ENCODE results near the gene DNAH14. TPM values are rescaled to one million over a fixed set of nuclear protein-coding genes. Genes with fewer than 3 reads are reported as not detected.

Gene DNAH14
- polyA plus RNA-seq, 4 donors, result 1.4 to 12.9 (median 3.9) TPM; not detected in 1

DNA sequence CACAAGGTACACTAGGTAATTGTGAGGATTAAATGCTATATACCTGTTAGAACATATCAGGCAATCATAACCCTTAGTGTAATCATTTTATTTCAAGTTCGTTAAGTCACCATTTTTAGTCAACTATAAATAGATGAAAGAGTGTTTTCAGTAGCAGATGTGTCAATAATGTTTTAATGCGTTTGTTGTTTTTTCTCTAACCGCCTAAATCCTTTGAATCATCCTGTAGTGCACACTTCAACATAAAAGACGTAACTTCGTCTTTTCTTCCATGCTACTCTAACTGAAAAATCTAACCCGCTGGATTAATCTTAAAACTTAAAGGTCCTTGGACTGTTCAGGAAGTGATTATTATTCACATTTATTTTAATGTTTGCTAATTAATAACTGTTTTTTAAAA lies 505.6 kb downstream of the DNAH14 start:
- Histone ChIP-seq H3K36me3 (ENCODE audit: control insufficient read depth in 3 of 3, insufficient read depth in 2 of 3, low read depth in 1 of 3, low read length in 3 of 3) (no peaks in the 10 kb centered on the region), H3K4me1 (ENCODE audit: control insufficient read depth in 3 of 3, insufficient read depth in 2 of 3, low read depth in 1 of 3, low read length in 2 of 3) (peaks cover 0 to 9% (median 0%) of the 10 kb centered on the region in 3 donors), H3K4me3 (ENCODE audit: low read depth in 1 of 3, low read length in 3 of 3) (no peak overlapping the region), H3K27me3 (ENCODE audit: control insufficient read depth in 3 of 3, insufficient read depth in 3 of 3, low read length in 3 of 3) (no peaks in the 10 kb centered on the region), H3K27ac (ENCODE audit: low read depth in 1 of 3, low read length in 2 of 3) (no peak overlapping the region), H3K9me3 (ENCODE audit: control insufficient read depth in 2 of 2, insufficient read depth in 1 of 2, low read depth in 1 of 2, low read length in 1 of 2) (no peaks in the 10 kb centered on the region)
- FAIRE-seq (no peak), DNase-seq (no peak)
- WGBS, 3 donors, result 75 to 76% (median 76%) methylated on average over 6 of the region's 6 CpGs

DNA sequence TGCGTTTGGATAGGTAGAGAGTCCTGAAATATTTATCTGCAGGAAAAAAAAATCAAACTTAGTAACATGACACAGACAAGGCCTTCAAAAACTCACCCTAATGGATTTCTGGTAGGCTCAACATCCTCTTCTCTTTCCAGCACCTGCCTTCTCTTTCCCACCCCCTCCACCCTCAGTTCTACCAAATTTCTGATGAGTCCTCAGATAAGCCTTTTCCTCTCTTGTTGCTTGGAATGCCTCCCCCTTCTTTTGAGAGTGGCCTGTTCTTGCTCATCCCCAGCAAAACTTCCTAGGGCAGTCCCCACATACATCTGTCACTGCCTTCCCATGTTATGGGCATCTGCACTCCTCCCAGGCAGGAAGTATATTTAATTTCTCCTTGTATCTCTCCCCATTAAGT lies 506.0 kb downstream of the DNAH14 start:
- H3K27ac ChIP-seq (ENCODE audit: low read depth in 1 of 3, low read length in 2 of 3), result no peak overlapping the region
- DNase-seq (no peak), FAIRE-seq (no peak)
- H3K36me3 ChIP-seq (ENCODE audit: control insufficient read depth in 3 of 3, insufficient read depth in 2 of 3, low read depth in 1 of 3, low read length in 3 of 3), result no peaks in the 10 kb centered on the region
- WGBS, 3 donors, result 87 to 93% (median 90%) methylated on average over 1 of the region's 1 CpG
- H3K4me3 ChIP-seq (ENCODE audit: low read depth in 1 of 3, low read length in 3 of 3), result no peak overlapping the region
- H3K4me1 ChIP-seq (ENCODE audit: control insufficient read depth in 3 of 3, insufficient read depth in 2 of 3, low read depth in 1 of 3, low read length in 2 of 3), result peaks cover 0 to 11% (median 0%) of the 10 kb centered on the region in 3 donors
- H3K9me3 ChIP-seq (ENCODE audit: control insufficient read depth in 2 of 2, insufficient read depth in 1 of 2, low read depth in 1 of 2, low read length in 1 of 2), result no peaks in the 10 kb centered on the region
- no peaks in the 10 kb centered on the region for H3K27me3 ChIP-seq (ENCODE audit: control insufficient read depth in 3 of 3, insufficient read depth in 3 of 3, low read length in 3 of 3)

DNA sequence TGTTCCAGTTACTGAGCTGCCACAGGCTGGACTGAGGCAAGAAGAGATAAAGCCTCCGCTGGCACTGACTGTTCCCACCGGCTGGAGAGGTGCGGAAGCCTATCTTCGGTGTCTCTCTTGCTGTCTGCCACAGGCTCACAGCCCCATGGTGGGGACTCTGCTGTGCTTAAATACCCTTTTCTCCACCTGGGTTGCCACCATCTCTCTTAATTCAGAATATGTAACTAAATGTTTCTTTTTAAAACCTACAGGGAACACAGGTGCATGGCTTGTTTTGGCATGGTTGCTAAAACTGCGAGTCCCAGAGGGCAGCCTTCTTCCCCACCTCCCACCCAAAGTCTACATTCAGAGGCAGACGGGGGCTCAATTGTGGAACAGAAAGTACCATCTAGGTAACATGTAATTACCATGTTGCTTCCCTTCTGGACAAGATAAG lies 506.5 kb downstream of the DNAH14 start:
- H3K4me1 ChIP-seq (ENCODE audit: control insufficient read depth in 3 of 3, insufficient read depth in 2 of 3, low read depth in 1 of 3, low read length in 2 of 3), result peaks cover 0 to 15% (median 0%) of the 10 kb centered on the region in 3 donors
- no peak for FAIRE-seq
- no peak overlapping the region for H3K4me3 ChIP-seq (ENCODE audit: low read depth in 1 of 3, low read length in 3 of 3)
- no peak for DNase-seq
- H3K36me3 ChIP-seq (ENCODE audit: control insufficient read depth in 3 of 3, insufficient read depth in 2 of 3, low read depth in 1 of 3, low read length in 3 of 3), result no peaks in the 10 kb centered on the region
- H3K9me3 ChIP-seq (ENCODE audit: control insufficient read depth in 2 of 2, insufficient read depth in 1 of 2, low read depth in 1 of 2, low read length in 1 of 2), result no peaks in the 10 kb centered on the region
- no peak overlapping the region for H3K27ac ChIP-seq (ENCODE audit: low read depth in 1 of 3, low read length in 2 of 3)
- 32 to 58% (median 53%) methylated on average over 6 of the region's 6 CpGs for WGBS, 3 donors
- no peaks in the 10 kb centered on the region for H3K27me3 ChIP-seq (ENCODE audit: control insufficient read depth in 3 of 3, insufficient read depth in 3 of 3, low read length in 3 of 3)

DNA sequence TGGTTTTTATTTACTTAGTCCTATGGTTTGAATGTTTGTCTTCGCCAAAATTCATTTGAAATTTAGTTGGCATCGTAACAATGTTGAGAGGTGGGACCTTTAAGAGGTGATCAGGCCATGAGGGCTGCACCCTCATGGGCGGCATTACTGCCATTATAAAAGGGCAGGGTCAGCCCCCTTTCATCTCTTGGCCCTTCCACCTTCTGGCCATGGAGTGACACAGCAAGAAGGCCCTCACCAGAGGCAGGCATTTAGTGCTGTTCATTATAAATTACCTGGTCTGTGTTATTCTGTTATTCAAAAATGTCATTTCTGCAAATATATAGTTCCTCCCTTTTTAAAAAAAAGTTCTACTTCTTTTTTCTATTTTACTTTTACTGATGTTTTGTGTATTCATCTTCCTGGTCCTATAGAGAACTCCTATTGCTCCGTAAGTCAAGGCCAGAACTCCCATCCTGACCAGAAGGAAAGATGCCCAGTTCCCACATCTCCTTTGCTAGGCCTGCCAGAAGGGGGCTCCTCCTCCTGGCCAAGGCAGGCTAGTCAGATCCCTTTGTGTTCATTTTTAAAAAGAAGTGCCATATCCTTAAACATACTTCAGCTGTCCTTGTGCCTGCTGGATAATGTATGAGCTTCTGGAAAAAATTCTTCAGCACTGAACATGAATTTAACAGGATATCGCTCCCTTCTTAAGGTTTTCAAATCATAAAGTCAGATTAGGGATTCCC lies 508.4 kb downstream of the DNAH14 start:
- H3K27me3 ChIP-seq (ENCODE audit: control insufficient read depth in 3 of 3, insufficient read depth in 3 of 3, low read length in 3 of 3), result no peaks in the 10 kb centered on the region
- H3K9me3 ChIP-seq (ENCODE audit: control insufficient read depth in 2 of 2, insufficient read depth in 1 of 2, low read depth in 1 of 2, low read length in 1 of 2), result no peaks in the 10 kb centered on the region
- no peak for FAIRE-seq
- peaks cover 0 to 33% (median 1%) of the 10 kb centered on the region in 3 donors for H3K4me1 ChIP-seq (ENCODE audit: control insufficient read depth in 3 of 3, insufficient read depth in 2 of 3, low read depth in 1 of 3, low read length in 2 of 3)
- no peak for DNase-seq
- WGBS, 3 donors, result 80 to 84% (median 82%) methylated on average over 5 of the region's 5 CpGs
- H3K36me3 ChIP-seq (ENCODE audit: control insufficient read depth in 3 of 3, insufficient read depth in 2 of 3, low read depth in 1 of 3, low read length in 3 of 3), result no peaks in the 10 kb centered on the region
- no peak overlapping the region for H3K27ac ChIP-seq (ENCODE audit: low read depth in 1 of 3, low read length in 2 of 3)
- H3K4me3 ChIP-seq (ENCODE audit: low read depth in 1 of 3, low read length in 3 of 3), result no peak overlapping the region

DNA sequence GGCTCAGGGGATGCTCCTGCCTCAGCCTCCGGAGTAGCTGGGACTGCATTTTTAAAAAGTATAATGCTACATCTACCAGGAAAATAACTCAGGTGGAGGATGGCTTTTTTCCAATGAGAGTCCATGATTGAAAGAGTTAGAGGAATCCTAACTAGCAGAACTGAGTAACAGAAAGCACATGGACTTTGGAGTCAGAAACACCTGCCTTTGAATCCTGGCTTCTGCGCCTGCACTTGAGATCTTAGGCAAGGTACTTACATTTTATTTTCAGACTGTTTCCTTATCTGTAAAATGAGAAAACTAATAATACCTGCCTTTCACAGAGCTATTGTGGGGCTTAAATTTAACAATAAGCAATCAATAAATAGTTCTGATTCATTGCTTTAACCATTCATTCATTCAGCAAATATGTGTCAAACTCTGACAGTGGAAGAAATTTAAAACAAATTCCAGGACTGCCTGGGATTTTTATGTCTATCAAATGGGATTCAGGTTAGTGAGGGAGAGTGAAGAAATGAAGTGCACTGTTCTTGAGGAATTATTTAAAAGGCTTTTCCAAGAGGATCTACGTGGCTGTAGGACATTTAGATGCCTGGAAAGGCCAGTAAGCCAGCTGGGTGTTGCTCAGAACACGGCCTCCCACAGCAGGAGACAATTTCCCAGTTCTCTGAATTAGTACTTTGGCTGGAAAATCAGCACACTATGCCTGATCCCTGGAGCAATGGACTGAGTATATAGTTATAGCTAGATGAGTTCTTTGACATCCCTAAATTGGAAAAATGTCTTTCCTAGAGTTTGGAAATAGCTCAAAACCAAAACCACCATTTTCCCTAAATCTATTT lies 511.1 kb downstream of the DNAH14 start:
- H3K36me3 ChIP-seq (ENCODE audit: control insufficient read depth in 3 of 3, insufficient read depth in 2 of 3, low read depth in 1 of 3, low read length in 3 of 3), result no peaks in the 10 kb centered on the region
- H3K4me3 ChIP-seq (ENCODE audit: low read depth in 1 of 3, low read length in 3 of 3), result no peak overlapping the region
- no peaks in the 10 kb centered on the region for H3K27me3 ChIP-seq (ENCODE audit: control insufficient read depth in 3 of 3, insufficient read depth in 3 of 3, low read length in 3 of 3)
- no peak for FAIRE-seq
- H3K9me3 ChIP-seq (ENCODE audit: control insufficient read depth in 2 of 2, insufficient read depth in 1 of 2, low read depth in 1 of 2, low read length in 1 of 2), result no peaks in the 10 kb centered on the region
- peak; percentile 85 to 92 for DNase-seq
- H3K4me1 ChIP-seq (ENCODE audit: control insufficient read depth in 3 of 3, insufficient read depth in 2 of 3, low read depth in 1 of 3, low read length in 2 of 3), result peaks cover 3 to 56% (median 4%) of the 10 kb centered on the region in 3 donors
- H3K27ac ChIP-seq (ENCODE audit: low read depth in 1 of 3, low read length in 2 of 3), result peak overlapping the region; percentile 76 to 87 (median 85)
- WGBS, 3 donors, result 18 to 60% (median 20%) methylated on average over 4 of the region's 4 CpGs

DNA sequence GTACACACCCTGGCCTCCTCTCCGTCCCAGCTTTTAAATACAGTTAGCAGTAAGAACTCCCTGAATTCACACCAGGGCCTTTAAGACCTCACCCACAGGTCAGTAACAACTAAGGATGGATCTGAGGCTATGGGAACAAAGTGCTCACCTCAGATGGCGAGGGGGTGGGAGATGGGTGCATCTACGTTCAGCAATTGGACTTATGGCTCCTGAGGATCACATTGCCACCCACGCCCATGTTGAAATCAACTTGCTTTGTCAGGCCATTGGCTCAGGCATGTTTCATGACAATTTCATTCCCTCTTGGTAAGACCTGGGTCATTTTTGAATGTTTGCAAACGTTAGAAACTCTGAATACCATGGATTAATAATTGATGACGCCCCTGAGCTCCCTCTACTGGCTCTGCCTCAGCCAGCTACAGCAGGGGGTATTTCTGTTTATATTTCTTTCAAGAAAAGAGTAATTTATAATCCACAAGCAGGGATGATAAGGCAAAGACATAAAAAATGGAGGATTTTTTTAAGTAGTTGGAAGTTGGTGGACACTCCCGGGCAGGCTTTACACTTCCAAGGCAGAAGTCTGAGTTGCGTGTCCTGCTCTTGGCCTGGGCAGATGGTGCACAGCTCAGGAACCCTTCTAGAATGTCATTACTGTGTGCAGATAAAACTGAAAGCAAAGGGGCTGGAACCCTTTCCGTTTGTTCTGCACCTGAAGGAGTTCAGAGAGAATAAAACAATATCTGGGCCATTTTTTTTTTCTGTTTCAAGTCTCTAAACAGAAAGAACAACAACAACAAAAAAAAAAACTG lies 512.0 kb downstream of the DNAH14 start:
- H3K4me3 ChIP-seq (ENCODE audit: low read depth in 1 of 3, low read length in 3 of 3), result peak overlapping the region in 1 of 3 donors; percentile 3
- peak; percentile 85 to 90 for DNase-seq

DNA sequence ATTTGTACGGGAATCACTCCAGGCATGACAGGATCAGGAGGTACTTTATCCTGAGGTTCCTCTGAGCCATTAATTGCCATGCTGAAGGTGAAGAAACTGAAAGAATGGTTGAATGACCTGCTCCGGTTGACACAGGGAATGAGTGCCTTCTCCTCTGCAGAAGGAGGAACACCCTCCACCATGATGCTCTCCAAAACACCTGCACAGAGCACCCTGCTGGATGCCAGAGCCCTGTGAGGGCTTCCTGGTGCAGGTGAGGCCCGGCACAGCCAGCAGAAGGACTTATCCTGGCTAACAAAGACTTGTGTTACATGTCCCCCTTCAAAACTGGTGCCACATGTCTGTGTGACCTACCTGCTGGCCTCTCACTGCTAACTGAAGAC lies 512.6 kb downstream of the DNAH14 start:
- WGBS, 3 donors, result 7 to 47% (median 27%) methylated on average over 3 of the region's 3 CpGs
- DNase-seq (no peak), FAIRE-seq (no peak)
- Histone ChIP-seq H3K27ac (ENCODE audit: low read depth in 1 of 3, low read length in 2 of 3) (peak overlapping the region; percentile 76 to 87 (median 85)), H3K36me3 (ENCODE audit: control insufficient read depth in 3 of 3, insufficient read depth in 2 of 3, low read depth in 1 of 3, low read length in 3 of 3) (no peaks in the 10 kb centered on the region), H3K9me3 (ENCODE audit: control insufficient read depth in 2 of 2, insufficient read depth in 1 of 2, low read depth in 1 of 2, low read length in 1 of 2) (no peaks in the 10 kb centered on the region), H3K27me3 (ENCODE audit: control insufficient read depth in 3 of 3, insufficient read depth in 3 of 3, low read length in 3 of 3) (no peaks in the 10 kb centered on the region), H3K4me1 (ENCODE audit: control insufficient read depth in 3 of 3, insufficient read depth in 2 of 3, low read depth in 1 of 3, low read length in 2 of 3) (peaks cover 4 to 71% (median 17%) of the 10 kb centered on the region in 3 donors), H3K4me3 (ENCODE audit: low read depth in 1 of 3, low read length in 3 of 3) (peak overlapping the region in 1 of 3 donors; percentile 3)

More for the DNA sequence above, 512.0 kb downstream of the DNAH14 start:
- Histone ChIP-seq H3K36me3 (ENCODE audit: control insufficient read depth in 3 of 3, insufficient read depth in 2 of 3, low read depth in 1 of 3, low read length in 3 of 3) (no peaks in the 10 kb centered on the region), H3K9me3 (ENCODE audit: control insufficient read depth in 2 of 2, insufficient read depth in 1 of 2, low read depth in 1 of 2, low read length in 1 of 2) (no peaks in the 10 kb centered on the region), H3K27me3 (ENCODE audit: control insufficient read depth in 3 of 3, insufficient read depth in 3 of 3, low read length in 3 of 3) (no peaks in the 10 kb centered on the region), H3K4me1 (ENCODE audit: control insufficient read depth in 3 of 3, insufficient read depth in 2 of 3, low read depth in 1 of 3, low read length in 2 of 3) (peaks cover 4 to 65% (median 13%) of the 10 kb centered on the region in 3 donors), H3K27ac (ENCODE audit: low read depth in 1 of 3, low read length in 2 of 3) (peak overlapping the region; percentile 76 to 87 (median 85))
- no peak for FAIRE-seq
- 9 to 53% (median 30%) methylated on average over 9 of the region's 9 CpGs for WGBS, 3 donors

All from small intestine (tissue), 7 donors.